GM21381 (cell line): ENCODE data around the gene CAPNS2.

Source experiments
- ATAC-seq: cut with Tn5 transposase; IDR thresholded peaks from one replicate; pipeline ENCODE4 v1.9.1; 2021; ENCODE audit warnings: mild to moderate bottlenecking, moderate library complexity; ENCODE audit not compliant: unreplicated experiment

The CAPNS2 gene

DNA sequence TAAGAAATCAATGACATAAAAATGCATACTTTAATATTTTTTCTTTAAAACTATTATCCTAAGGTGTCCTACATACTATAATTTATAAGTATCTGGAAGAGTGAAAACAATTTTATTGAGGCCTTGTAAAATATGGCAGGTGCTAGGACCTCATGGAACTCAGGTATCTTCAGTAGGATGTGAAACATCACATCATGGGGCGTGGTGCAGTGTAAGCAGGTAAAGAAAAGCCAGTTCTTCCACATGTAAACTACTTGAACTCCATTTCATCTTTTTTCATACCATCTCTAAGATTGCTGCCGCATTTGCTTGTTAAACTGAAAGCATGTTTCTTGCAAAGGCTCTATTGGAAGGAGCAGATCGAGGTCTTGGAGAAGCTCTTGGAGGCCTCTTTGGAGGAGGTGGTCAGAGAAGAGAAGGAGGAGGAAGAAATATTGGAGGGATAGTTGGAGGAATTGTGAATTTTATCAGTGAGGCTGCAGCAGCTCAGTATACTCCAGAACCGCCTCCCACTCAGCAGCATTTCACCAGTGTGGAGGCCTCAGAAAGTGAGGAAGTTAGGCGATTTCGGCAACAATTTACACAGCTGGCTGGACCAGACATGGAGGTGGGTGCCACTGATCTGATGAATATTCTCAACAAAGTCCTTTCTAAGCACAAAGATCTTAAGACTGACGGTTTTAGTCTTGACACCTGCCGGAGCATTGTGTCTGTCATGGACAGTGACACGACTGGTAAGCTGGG, at the start of gene CAPNS2:
TSS of gene CAPNS2 (plus strand) at position 253 of the 744 bp plus-strand sequence. CDS start at position 326, 73 bp downstream.
- ATAC-seq, result no peak

DNA sequence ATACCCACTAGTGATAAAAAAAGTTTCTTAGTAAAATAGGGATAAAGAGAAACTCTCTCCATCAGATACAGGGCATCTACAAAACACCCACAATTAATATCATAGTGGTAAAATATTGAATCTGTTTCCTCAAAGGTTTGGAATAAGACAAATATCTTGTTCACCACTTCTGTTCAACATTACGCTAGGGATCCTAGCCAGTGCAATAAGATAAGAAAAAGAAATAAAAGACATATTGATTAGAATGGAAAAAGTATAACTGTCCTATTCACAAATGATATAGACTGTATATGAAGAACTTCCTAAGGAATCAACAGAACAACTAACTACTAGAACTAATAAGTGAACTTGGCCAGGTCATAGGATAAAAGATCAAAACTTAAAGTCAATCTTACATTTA, 44.7 kb upstream of the CAPNS2 start:
- ATAC-seq, result no peak

DNA sequence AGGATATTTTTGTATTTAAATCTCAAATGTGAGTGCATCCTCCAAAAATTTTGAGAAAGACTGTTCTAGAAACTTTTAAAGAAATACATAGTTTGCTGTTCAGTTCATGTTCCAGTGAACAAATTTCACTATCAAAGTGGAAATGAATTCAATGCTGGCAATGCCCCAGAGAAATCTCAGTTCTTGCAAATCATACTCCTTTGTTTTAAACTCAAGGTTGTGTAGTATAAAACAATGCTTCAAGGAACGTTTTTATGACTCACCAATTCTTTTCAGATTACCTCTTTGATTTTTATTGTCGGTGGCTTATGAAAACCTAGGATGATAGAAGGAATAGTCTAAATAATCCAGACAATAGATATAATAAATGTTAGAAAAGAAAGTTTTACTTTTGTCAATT, 40.0 kb upstream of the CAPNS2 start:
- ATAC-seq, result no peak

DNA sequence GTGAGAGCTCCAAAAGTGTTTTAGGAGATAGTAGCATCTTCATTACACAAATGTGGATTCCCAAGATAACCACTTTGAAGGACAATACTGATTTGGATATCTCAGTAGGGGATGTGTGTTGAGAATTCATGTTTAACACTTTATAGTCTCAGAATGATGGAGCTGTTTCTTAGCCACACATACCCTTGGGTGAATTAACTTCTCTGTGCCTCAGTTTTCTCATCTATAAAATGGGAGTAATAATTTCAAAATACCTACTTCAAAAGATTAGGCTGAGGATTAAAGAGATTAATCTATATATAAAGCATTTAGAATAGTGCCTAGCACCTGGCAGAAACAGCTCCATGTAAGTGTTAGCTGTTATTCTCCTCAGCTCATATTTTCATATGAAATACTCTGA, 38.6 kb upstream of the CAPNS2 start:
- ATAC-seq, result no peak

DNA sequence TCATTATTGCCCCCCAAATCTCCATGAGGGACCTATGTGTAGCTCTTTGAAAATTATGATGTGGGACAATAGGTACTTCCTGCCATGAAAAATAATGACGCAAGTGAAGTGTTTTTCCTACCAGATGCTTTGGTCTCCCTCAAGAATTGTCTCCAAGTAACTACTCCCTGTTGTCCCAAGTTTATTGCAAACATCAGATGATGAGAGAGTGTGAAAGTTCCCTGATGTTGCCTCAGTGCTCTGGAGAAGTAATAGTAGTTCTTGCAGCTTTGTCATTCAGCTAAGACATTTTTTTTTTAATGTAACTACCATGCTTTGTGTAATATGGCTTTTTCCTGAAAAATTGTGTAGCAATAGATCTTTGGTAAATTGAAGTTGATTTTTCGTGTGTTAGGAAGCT, 37.5 kb upstream of the CAPNS2 start:
- ATAC-seq, result no peak

DNA sequence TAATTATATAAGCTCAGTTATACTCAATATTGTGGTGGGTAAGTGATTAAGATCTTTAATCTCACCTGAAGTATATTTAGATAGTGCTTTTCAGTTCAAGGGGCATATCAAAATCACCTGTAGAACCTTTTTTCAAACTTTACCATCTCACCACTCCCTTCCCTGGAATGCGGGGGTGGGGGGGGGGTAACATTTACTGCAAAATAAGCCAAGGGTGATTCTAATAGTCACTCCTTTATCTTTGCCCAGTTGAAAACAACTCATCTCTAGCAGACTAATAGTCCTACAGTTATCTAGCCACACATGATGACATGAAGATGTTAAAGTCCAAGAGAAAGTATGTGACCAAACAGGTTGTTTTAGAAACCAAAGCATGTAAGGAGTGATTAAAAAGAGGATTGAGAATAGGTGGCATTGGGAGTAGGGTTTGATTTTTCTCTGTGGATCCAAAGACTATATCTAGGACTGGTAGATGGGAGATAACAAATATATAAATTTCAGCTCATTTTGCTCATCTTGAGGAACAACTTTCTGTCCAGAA, 36.1 kb upstream of the CAPNS2 start:
- ATAC-seq, result no peak

DNA sequence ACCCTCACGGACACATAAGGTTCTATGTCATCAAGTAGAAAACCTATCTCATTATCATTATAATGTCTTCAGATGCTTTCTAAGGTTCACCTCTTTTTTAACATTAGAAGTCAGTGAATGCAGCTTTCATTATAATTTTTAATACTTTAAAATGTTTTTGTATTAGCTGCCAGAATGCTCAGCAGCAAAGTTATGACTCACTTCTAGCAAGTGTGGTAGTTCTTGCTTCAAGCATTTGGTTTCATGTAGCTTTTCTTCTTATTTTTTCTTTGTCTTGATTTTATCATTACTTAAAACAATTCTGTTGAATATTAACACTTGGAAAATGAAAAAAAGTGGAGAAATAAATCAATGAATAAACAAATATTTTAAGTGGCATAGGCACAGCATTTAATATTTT, 34.3 kb upstream of the CAPNS2 start:
- no peak for ATAC-seq

DNA sequence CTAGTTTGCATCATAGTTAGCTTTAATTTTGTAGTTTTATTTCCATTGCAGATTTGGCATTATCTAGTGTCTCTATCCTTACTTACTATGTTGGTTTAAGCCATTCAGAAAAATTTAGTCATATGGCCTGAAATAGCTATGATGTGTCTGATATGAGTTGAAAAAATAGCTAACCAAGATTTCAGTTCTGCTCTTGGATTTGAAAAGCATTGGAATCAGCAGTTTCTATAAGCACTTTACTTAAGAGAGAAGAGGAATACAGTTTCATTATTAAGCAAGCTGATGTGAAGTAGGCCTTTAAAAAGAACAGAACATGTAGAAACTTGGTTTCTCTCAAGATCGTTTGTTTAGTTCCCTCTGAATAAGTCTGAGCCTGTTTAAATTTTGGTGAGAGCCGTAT, 31.7 kb upstream of the CAPNS2 start:
- ATAC-seq, result no peak

DNA sequence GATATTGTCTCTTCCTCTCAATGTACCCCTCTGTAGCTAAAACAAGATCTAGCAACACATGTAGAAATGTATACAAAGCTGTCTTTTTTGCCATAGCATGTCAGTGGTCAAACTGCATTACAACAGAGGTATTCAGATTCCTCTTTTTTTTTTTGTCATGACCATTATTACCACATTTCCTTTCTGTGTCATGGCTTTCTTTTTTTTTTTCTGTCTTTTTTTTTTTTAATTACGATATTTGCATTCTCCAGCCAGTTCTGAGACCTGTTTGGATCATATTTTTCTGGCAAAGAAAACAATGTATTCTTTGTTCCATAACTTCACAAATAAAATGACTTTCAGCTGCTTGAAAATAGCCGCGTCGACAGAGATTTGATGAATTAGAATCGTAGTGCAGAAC, 27.4 kb upstream of the CAPNS2 start:
- ATAC-seq, result no peak

DNA sequence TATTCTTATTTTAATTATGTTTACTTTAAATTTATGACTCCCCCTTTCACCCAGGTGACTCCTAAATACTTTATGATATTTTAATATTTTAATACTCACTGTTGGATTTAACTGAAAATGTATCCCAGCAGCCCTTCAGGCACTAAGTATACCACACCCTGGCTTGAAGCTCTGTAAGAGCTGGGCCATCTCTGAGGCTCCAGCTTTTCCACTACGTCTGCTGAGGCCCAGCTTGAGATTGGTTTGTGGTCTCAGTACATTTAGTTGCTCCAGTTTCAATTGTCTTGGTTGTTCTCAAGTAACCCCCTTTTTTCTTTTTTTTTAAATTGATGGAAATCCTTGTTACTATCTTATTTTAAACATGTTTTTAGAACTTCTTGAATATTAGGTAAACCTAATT, 27.0 kb upstream of the CAPNS2 start:
- ATAC-seq, result no peak

DNA sequence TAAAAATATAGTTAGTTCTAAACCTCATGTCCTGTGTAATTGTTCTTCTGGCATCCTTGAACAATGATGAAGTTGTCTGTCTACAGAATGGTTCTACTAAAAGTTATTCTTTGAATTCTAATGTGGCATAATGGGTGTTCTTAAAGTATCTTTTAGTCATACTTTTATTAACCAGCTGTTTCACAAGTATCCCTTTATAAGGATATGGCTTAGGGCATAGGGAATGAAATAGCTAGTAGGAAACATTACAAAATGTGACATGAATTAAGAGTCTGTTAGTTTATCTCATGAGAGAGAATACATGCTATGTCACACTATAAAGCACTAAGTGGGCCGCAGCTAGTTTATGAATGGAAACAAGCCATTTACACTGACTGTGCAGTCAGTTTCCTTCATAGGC, 26.3 kb upstream of the CAPNS2 start:
- ATAC-seq, result no peak

DNA sequence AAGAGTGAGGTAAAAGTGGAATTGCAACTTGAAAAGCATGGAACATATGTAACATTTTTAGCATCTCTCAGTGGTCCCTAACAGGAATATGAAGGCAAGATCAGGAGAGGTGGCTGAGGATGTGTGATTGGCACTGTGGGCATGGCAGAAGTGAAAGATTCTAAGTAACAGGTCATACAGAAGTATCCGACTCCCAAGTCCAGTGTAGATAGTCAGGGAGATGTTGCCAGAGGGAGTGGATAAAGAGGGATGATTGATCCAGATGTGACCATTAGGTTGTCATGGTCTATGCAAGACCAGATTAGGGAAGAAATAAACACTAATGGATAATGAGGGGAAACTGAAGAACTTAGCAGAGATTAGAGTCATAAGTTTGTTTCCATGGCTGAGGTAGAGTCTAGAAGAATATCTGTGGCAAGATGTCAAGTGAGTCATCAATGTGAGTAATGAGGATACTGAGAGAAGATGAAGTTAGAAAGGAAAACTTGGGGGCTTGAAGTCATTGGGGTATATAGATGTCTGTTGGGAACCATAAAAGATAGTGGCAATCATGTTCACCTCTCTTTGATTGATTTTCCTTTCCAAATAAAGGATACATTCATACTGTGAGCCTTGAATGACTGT, 23.9 kb upstream of the CAPNS2 start:
- ATAC-seq, result no peak

DNA sequence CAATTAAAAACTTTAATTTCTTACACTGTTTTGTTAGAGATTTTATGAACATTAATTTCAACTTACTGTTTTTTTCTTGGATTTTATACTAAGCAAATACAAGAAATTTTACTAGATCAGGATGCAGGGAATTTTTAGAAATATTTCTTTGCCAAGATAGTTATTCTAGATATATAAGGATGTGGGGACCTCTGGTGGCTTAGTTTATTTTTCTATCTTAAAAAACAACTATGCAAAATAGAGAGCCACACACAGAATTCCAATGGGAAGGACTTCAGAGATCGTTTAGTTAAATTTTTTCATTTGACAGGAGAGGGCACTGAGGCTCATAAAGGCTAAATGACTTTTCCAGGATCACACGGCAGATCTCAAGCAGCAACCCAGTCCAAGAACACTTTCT, 23.0 kb upstream of the CAPNS2 start:
- no peak for ATAC-seq

DNA sequence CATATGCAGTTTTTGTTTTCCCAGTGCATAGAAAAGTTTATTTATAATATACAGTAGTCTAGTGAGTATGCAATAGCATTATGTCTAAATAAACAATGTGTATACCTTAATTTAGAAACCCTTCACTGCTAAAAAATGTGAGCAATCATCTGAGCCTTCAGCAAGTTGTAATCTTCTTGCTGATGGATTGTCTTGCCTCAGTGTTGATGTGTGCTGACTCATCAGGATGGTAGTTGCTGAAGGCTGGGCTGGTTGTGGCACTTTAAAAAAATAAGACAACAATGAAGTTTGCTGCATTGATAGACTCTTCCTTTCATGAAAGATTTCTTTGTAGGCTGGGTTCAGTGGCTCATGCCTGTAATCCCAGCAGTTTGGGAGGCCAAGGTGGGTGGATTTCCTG, 13.9 kb upstream of the CAPNS2 start:
- ATAC-seq, result no peak

DNA sequence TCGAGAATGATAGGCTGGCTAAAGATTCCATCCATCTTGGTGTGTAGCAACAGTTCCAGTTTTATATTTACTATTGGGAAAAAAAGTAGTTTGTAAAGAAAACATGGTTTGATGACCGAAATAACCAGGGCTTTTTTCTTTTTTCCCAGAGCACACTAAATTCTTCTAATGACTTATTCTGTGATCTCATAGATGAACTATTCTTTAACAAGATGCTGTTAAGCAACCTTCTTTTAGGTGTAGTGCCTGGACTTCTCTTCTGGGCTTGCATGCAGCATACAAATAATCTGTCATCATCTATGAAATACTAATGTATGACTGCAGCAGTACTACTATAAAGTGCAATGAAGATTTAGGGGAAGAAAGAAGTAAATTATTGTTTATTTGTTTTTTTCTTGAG, 11.0 kb upstream of the CAPNS2 start:
- ATAC-seq, result no peak

DNA sequence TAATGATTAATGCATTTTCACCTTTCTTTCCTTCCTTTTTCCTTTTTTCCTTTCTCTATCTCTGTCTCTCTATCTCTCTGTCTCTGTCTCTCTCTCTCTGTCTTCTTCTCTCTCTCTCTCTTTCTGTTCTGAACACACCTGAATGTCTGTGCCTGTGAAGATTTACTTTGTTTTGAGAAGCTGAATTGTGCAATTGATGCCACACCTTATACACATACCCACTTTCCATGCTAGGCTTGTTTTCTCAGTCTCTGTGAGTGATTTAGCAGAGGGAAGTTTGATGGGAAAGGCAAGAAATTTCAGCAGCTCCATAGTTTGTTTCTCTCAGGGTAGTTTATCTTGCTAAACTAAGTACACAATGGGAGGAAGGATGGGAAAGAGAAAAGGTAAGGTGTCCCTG, 9.3 kb upstream of the CAPNS2 start:
- no peak for ATAC-seq

DNA sequence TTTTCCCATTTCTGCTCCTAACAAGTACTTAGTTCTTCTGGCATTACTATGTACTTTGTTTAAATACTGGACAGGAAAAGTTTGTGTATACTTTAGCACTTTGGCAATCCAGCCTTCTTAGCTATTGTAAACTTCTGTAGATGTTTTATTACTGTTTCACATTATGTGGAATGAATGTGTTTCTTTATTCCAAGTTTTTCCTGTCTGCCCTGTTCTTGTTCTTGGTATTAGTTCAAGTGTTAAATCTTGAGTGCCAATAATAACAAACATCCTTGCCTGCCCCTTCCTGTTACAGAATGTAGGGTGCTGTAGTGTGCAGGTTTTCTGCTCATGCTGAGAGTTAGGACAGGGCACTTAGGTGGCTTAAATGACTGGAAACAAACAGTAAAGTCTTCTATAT, 7.3 kb upstream of the CAPNS2 start:
- ATAC-seq, result no peak

DNA sequence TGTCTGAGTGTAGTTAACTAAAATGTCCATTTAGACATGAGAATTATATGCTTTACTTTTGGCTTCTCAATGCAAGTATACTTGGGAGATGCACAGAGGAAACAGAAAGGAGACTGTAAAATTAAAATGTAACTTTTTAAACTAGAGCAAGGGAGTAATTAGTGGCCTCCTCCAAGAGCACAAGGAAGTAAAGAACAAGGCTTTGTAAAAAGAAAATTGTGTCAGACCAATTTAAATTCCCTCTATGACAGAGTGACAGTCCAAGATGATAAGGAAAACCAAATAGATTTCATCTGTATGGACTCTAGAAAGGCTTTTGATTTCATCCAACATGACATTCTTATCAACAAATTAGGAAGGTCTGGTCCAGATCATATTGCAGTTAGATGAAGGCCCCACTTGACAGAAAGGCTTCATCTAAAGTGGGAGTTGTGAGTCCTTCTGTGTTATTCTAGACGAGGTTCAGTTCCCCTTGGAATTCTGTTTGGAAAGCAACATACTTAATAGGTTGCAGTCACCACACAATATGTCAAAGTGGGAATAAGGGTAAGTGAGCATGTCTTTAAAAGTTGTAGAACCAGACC, 6.5 kb upstream of the CAPNS2 start:
- no peak for ATAC-seq

DNA sequence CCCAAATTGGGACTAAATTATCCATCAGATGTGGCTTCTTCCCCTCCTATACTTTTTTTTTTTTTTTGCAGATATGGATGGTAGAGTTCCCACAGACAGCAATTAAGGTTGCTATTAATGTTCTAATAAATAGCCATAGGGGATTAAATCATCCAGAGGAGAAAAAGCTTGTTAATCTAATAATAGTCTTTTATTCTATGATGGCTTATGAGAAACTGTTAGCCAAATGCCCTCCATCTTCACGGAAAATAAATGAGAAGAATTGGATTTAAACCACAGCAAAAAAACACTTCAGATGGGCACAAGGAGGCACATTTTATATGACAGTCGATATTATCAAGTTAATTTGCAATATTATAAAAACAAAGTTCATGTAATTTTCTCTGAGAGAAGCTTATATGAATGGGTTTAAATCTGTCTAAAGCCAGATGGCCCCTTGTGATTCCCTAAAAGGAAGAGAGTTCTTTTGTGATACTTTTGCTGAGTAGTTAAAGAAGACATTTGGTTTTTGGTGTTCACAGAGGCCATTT, 5.1 kb upstream of the CAPNS2 start:
- no peak for ATAC-seq

DNA sequence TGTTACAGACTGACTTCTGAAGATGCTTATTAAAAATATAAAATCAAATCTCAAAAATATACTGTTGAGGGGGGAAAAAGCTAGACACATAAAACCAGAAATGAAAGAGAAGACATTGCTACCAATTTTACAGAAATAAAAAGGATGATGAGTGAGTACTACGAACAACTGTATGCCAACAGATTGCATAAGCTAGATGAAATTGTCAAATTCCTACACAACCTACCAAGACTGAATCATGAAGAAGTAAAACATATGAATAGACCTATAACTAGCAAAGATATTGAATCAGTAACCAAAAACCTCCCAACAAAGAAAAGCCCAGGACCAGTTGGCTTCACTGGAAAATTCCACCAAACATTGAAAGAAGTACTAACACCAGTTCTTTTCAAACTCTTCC, 3.5 kb upstream of the CAPNS2 start:
- no peak for ATAC-seq

DNA sequence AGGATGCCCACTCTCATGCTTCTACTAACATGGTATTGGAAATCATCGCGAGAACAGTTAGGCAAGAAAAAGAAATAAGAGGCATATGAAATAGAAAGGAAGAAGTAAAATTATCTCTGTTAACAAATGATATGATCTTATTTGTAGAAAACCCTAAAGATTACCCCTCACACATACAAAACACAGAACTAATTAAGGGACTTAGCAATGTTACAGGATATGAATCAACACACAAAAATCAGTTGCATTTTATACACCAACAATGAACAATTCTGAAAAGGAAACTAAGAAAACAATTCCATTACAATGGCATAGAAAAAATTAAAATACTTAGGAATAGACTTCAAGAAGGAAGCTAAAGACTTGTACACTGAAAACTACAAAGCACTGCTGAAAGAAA, 2.7 kb upstream of the CAPNS2 start:
- no peak for ATAC-seq

DNA sequence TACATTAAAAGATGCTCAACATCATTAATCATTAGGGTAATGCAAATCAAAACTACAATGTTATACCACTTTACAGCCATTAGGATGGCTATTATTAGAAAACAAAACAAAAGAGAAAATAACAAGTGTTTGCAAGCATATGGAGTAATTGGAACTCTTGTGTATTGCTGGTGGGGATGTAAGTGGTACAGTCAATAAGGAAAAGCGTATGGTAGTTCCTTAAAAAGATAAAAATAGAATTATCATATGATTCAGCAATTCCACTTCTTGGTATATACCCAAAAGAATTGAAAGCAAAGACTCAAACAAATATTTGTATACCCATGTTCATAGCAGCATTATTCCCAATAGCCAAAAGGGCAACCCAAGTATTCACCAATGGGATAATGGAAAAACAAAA, 1.4 kb upstream of the CAPNS2 start:
- no peak for ATAC-seq
